H1 (cell line): ENCODE results near the gene TP53I11. TPM values are rescaled to one million over a fixed set of nuclear protein-coding genes. Genes with fewer than 3 reads are reported as not detected.

Experiments
- CTCF ChIA-PET: fragments of 300-600 bp; sonication (Branson Sonifier 250); formaldehyde crosslinking; loops from one replicate; lab custom pipeline; 2021; ENCODE audit not compliant: partially characterized antibody; lab: Charles Lee
- POLR2A ChIA-PET: fragments of 300-600 bp; sonication (Branson Sonifier 250); formaldehyde crosslinking; loops from one replicate; lab custom pipeline; 2021; ENCODE audit warnings: inconsistent platforms; ENCODE audit not compliant: partially characterized antibody; lab: Charles Lee
- DNase-seq, 2 experiments: peaks; one replicate each; pipeline versions ENCODE4 v3.0.0 to v3.0.0-alpha.2; 2010 to 2022; ENCODE audit warnings: low spot score in 2 of 2, low read depth in 1 of 2, mixed read lengths in 1 of 2
- FAIRE-seq: peaks from 2 replicates; lab custom pipeline; 2011; peaks lifted over from hg19 to GRCh38; lab: Jason Lieb, UNC
- H2AFZ ChIP-seq: 2 replicates; pipeline ENCODE4 v1.8.1; 2012; ENCODE audit warnings: low read length, inconsistent platforms
- H2AK5ac ChIP-seq: 2 replicates; pipeline ENCODE4 v1.6.1; 2013; ENCODE audit warnings: low read depth, low read length
- H2BK120ac ChIP-seq: replicated peaks from 2 replicates; pipeline ENCODE3; 2013; ENCODE audit warnings: low read depth, low read length, inconsistent platforms
- H2BK12ac ChIP-seq: 2 replicates; pipeline ENCODE4 v1.6.1; 2013; ENCODE audit warnings: low read depth, low read length
- H2BK15ac ChIP-seq: 2 replicates; pipeline ENCODE4 v1.6.1; 2013; ENCODE audit warnings: low read length
- H2BK20ac ChIP-seq: 2 replicates; pipeline ENCODE4 v1.6.1; 2013; ENCODE audit warnings: low read length
- H2BK5ac ChIP-seq: 2 replicates; pipeline ENCODE4 v1.6.1; 2013; ENCODE audit warnings: low read depth, low read length
- H3K14ac ChIP-seq: 2 replicates; pipeline ENCODE4 v1.6.1; 2013; ENCODE audit warnings: inconsistent platforms; ENCODE audit not compliant: insufficient read length
- H3K18ac ChIP-seq: 2 replicates; pipeline ENCODE4 v1.6.1; 2013; ENCODE audit warnings: low read length; ENCODE audit errors: extremely low read depth
- H3K23ac ChIP-seq: 2 replicates; pipeline ENCODE4 v1.6.1; 2013; ENCODE audit warnings: inconsistent platforms; ENCODE audit not compliant: insufficient read length
- H3K23me2 ChIP-seq: 2 replicates; pipeline ENCODE4 v1.6.1; 2013; ENCODE audit warnings: low read depth, low read length
- H3K27ac ChIP-seq: 2 replicates; pipeline ENCODE4 v1.6.1; 2011; ENCODE audit warnings: low read depth, low read length, inconsistent platforms
- H3K27me3 ChIP-seq, 4 experiments: replicated peaks in 1 of 4; 1 replicate in 1 of 4; 2 replicates in 3 of 4; pipeline versions ENCODE4 v1.6.1 to v1.8.1; 2011 to 2013; ENCODE audit warnings: low read length in 3 of 4, mild to moderate bottlenecking in 3 of 4, inconsistent platforms in 2 of 4, mixed read lengths in 2 of 4, moderate library complexity in 1 of 4; ENCODE audit not compliant: control insufficient read depth in 3 of 4, insufficient read depth in 3 of 4; ENCODE audit errors: extremely low read depth in 1 of 4
- H3K36me3 ChIP-seq, 4 experiments: 2 replicates each; pipeline versions ENCODE4 v1.6.1 to v1.8.1; 2011 to 2013; ENCODE audit warnings: mild to moderate bottlenecking in 4 of 4, low read length in 3 of 4, moderate library complexity in 2 of 4, control low read depth in 1 of 4, inconsistent platforms in 1 of 4; ENCODE audit not compliant: insufficient read depth in 4 of 4, control insufficient read depth in 2 of 4
- H3K4ac ChIP-seq: replicated peaks from 2 replicates; pipeline ENCODE3; 2013; ENCODE audit warnings: low read length, low read depth, mixed read lengths, inconsistent platforms; ENCODE audit not compliant: insufficient read length
- H3K4me1 ChIP-seq, 4 experiments: replicated peaks in 1 of 4; 1 replicate in 1 of 4; 2 replicates in 3 of 4; pipeline versions ENCODE4 v1.6.1 to v1.8.1; 2011 to 2013; ENCODE audit warnings: low read length in 3 of 4, inconsistent platforms in 2 of 4, mixed read lengths in 1 of 4; ENCODE audit not compliant: insufficient read depth in 4 of 4, control insufficient read depth in 3 of 4
- H3K4me2 ChIP-seq, 2 experiments: 2 replicates each; pipeline versions ENCODE4 v1.6.1 to v1.8.1; 2011 to 2013; ENCODE audit warnings: low read depth in 2 of 2, low read length in 2 of 2, control low read depth in 1 of 2, inconsistent platforms in 1 of 2, mild to moderate bottlenecking in 1 of 2; ENCODE audit not compliant: insufficient read depth in 1 of 2
- H3K4me3 ChIP-seq, 4 experiments: fragments of 200-600, 300-600 bp in 1 of 4; sonication (generic), shearing (Covaris generic), sonication (Bioruptor Twin) in 1 of 4; 2 replicates each; pipeline versions ENCODE4 v1.5.1 to v1.8.1; 2011 to 2016; ENCODE audit warnings: low read length in 4 of 4, low read depth in 3 of 4, control low read depth in 2 of 4, inconsistent platforms in 2 of 4, mild to moderate bottlenecking in 2 of 4, mixed read lengths in 1 of 4, moderate library complexity in 1 of 4; ENCODE audit not compliant: insufficient read depth in 2 of 4; ENCODE audit errors: extremely low read depth in 1 of 4
- H3K56ac ChIP-seq: replicated peaks from 2 replicates; pipeline ENCODE3; 2013; ENCODE audit warnings: low read depth, mild to moderate bottlenecking, mixed read lengths, low read length, inconsistent platforms; ENCODE audit not compliant: insufficient read length
- H3K79me1 ChIP-seq: 2 replicates; pipeline ENCODE4 v1.6.1; 2013; ENCODE audit warnings: low read depth, low read length, control low read depth
- H3K79me2 ChIP-seq, 2 experiments: 2 replicates each; pipeline versions ENCODE4 v1.6.1 to v1.8.1; 2012 to 2013; ENCODE audit warnings: low read length in 2 of 2, mild to moderate bottlenecking in 2 of 2, inconsistent platforms in 1 of 2; ENCODE audit not compliant: insufficient read depth in 2 of 2, control insufficient read depth in 1 of 2
- H3K9ac ChIP-seq, 4 experiments: replicated peaks in 1 of 4; 1 replicate in 1 of 4; 2 replicates in 3 of 4; pipeline versions ENCODE4 v1.6.1 to v1.8.1; 2011 to 2013; ENCODE audit warnings: low read depth in 3 of 4, low read length in 3 of 4, control low read depth in 2 of 4, mild to moderate bottlenecking in 2 of 4, moderate library complexity in 2 of 4, inconsistent platforms in 1 of 4; ENCODE audit errors: extremely low read depth in 1 of 4
- H3K9me3 ChIP-seq, 2 experiments: 2 replicates each; pipeline versions ENCODE4 v1.6.1 to v1.8.1; 2012 to 2013; ENCODE audit warnings: mild to moderate bottlenecking in 2 of 2, moderate library complexity in 2 of 2, control low read depth in 1 of 2, inconsistent platforms in 1 of 2, low read depth in 1 of 2, low read length in 1 of 2, mixed read lengths in 1 of 2; ENCODE audit not compliant: insufficient read depth in 2 of 2
- H4K20me1 ChIP-seq, 2 experiments: replicated peaks in 1 of 2; 2 replicates each; pipeline versions ENCODE3 to v1.8.1; 2011 to 2013; ENCODE audit warnings: inconsistent platforms in 2 of 2, low read length in 2 of 2, mild to moderate bottlenecking in 1 of 2; ENCODE audit not compliant: insufficient read depth in 2 of 2, control insufficient read depth in 1 of 2
- H4K5ac ChIP-seq: 2 replicates; pipeline ENCODE4 v1.6.1; 2013; ENCODE audit warnings: low read length, low read depth, mixed read lengths, inconsistent platforms; ENCODE audit not compliant: insufficient read length
- H4K8ac ChIP-seq: 2 replicates; pipeline ENCODE4 v1.8.0; 2013; ENCODE audit warnings: mild to moderate bottlenecking, moderate library complexity, low read length, inconsistent platforms; ENCODE audit not compliant: insufficient read depth; ENCODE audit errors: extremely low read depth
- H4K91ac ChIP-seq: replicated peaks from 2 replicates; pipeline ENCODE3; 2013; ENCODE audit warnings: low read length, mixed read lengths, inconsistent platforms; ENCODE audit not compliant: insufficient read length
- BACH1 ChIP-seq: IDR thresholded peaks from 2 replicates; pipeline ENCODE4 v1.6.1; 2012; ENCODE audit warnings: low read length, improper control_type of control experiment
- CHD1 ChIP-seq: IDR thresholded peaks from 2 replicates; pipeline ENCODE4 v1.6.1; 2012; ENCODE audit warnings: low read depth, low read length, improper control_type of control experiment
- EP300 ChIP-seq, 2 experiments: IDR thresholded peaks; 1 replicate in 1 of 2; 2 replicates in 1 of 2; pipeline ENCODE4 v1.6.1; 2011 to 2012; ENCODE audit warnings: low read depth in 2 of 2, low read length in 2 of 2, mild to moderate bottlenecking in 2 of 2, borderline replicate concordance in 1 of 2, inconsistent platforms in 1 of 2, moderate library complexity in 1 of 2
- GABPA ChIP-seq: IDR thresholded peaks from 2 replicates; pipeline ENCODE4 v1.6.1; 2011; ENCODE audit warnings: mild to moderate bottlenecking, low read length, moderate library complexity, borderline replicate concordance; ENCODE audit not compliant: insufficient read depth
- PHF8 ChIP-seq: fragments of 200-600 bp; sonication (generic); conservative IDR thresholded peaks from 2 replicates; pipeline ENCODE4 v1.7.1; 2012; ENCODE audit warnings: low read depth, mild to moderate bottlenecking, inconsistent platforms, low read length, moderate library complexity
- SAP30 ChIP-seq: fragments of 300-600 bp; sonication (generic); IDR thresholded peaks from 2 replicates; pipeline ENCODE4 v1.7.1; 2012; ENCODE audit warnings: low read length, moderate library complexity, mild to moderate bottlenecking, inconsistent platforms; ENCODE audit not compliant: insufficient read depth, insufficient replicate concordance
- SIN3A ChIP-seq, 2 experiments: IDR thresholded peaks in 1 of 2; conservative IDR thresholded peaks in 1 of 2; 2 replicates each; pipeline ENCODE4 v1.6.1; 2011 to 2012; ENCODE audit warnings: low read length in 2 of 2, improper control_type of control experiment in 1 of 2, low read depth in 1 of 2, mild to moderate bottlenecking in 1 of 2
- YY1 ChIP-seq: IDR thresholded peaks from 2 replicates; pipeline ENCODE4 v1.6.1; 2011; ENCODE audit warnings: low read depth, mild to moderate bottlenecking, low read length
- ZNF274 ChIP-seq: IDR thresholded peaks from 2 replicates; pipeline ENCODE4 v1.7.0; 2012; ENCODE audit warnings: low read length, borderline replicate concordance; ENCODE audit errors: extremely low read depth
- WGBS, 2 experiments: shearing (Covaris generic) in 1 of 2; methylation state at CpG; one replicate each; pipeline versions ENCODE4 v1.1.6 to v1.1.7; 2013 to 2015; ENCODE audit warnings: low lambda C conversion rate in 2 of 2, mixed read lengths in 2 of 2, inconsistent platforms in 1 of 2, low coverage in 1 of 2, missing lambda C conversion rate in 1 of 2; ENCODE audit not compliant: insufficient replicate concordance in 2 of 2, insufficient coverage in 1 of 2, insufficient read length in 1 of 2; ENCODE audit errors: extremely low coverage in 1 of 2, missing lambda C conversion rate in 1 of 2; 5-methylcytosine and 5-hydroxymethylcytosine counted together
- polyA plus RNA-seq, 7 experiments: library from polyadenylated mRNA; depleted of rRNA in 3 of 7; stranded (reverse) in 5 of 7; unstranded in 2 of 7; fragments of >200 nt in 5 of 7; fragments of 200-250 nt in 2 of 7; gene quantifications; 1 replicate in 5 of 7; 2 replicates in 1 of 7; 4 replicates in 1 of 7; pipeline versions ENCODE4 v1.2.1 to v1.2.3, GENCODE V29; 2011 to 2013; ENCODE audit warnings: missing spikeins in 2 of 7, mixed read lengths in 2 of 7
- total RNA-seq: library from RNA; stranded (reverse); fragmentation: NEBNext Ultra II Directional; extraction: Animal tissue kit (Norgen Biotek cat#: 25700); gene quantifications from 2 replicates; pipeline ENCODE4 v1.2.1, GENCODE V29; 2021

Gene TP53I11
- total and polyA plus RNA-seq, 2 of the 8 experiments (the other 6 are each of a cell fraction or from before 2014, with no cell fraction given), result 34.0 to 46.3 TPM

- no peak overlapping the region for H2BK12ac ChIP-seq
- no peak overlapping the region for H2AFZ ChIP-seq
- H3K18ac ChIP-seq, result peak overlapping the region; percentile 88; the same call in 1 of the 2 replicates
- no peak overlapping the region for H2AK5ac ChIP-seq
- peak overlapping the region; percentile 81 for H4K8ac ChIP-seq
- peak overlapping the region; percentile 8 to 46 (median 41); a peak in 6 of 7 replicates for H3K9ac ChIP-seq
- FAIRE-seq (no peak), DNase-seq (peak in 1 of 2 experiments; percentile 85)
- ChIA-PET POLR2A (interaction anchor here (0.9 to 1.7 kb wide), 5 partner anchors 10 to 23 kb away, joined by 3 to 10 read pairs (median 7); no protein-coding TSS in a partner anchor), CTCF (interaction anchor here (0.5 to 1.5 kb wide), 20 partner anchors 9 to 857 kb away, joined by 3 to 11 read pairs (median 4); no protein-coding TSS in a partner anchor)
- H3K56ac ChIP-seq, result peak overlapping the region; percentile 33
- peak overlapping the region; percentile 89 for H4K5ac ChIP-seq
- no peak overlapping the region for H2BK120ac ChIP-seq
- peak overlapping the region; percentile 34 for H3K4ac ChIP-seq
- H3K23me2 ChIP-seq, result peaks cover 2% of the 10 kb centered on the region; the same call in 1 of the 2 replicates
- peaks cover 12% of the 10 kb centered on the region for H3K79me1 ChIP-seq
- H2BK5ac ChIP-seq, result peak overlapping the region; percentile 87; the same call in 1 of the 2 replicates
- no peak overlapping the region for H2BK20ac ChIP-seq
- peaks cover 0 to 6% (median 0%) of the 10 kb centered on the region in 4 experiments; a peak in 2 of 8 replicates for H3K36me3 ChIP-seq
- peak overlapping the region; percentile 21; the same call in 1 of the 2 replicates for H3K27ac ChIP-seq
- H3K23ac ChIP-seq, result no peak overlapping the region
- H3K79me2 ChIP-seq, result peaks cover 5 to 16% of the 10 kb centered on the region in 2 experiments; a peak in 3 of 4 replicates
- no peaks in the 10 kb centered on the region for H3K9me3 ChIP-seq
- H3K4me2 ChIP-seq, result peak overlapping the region; percentile 72 to 77
- no peaks in the 10 kb centered on the region; a peak in 1 of 7 replicates for H3K27me3 ChIP-seq
- H2BK15ac ChIP-seq, result no peak overlapping the region
- WGBS, 2 experiments, result 1% methylated on average over 14 of the region's 63 CpGs; no CpG with 5 or more reads in 1 of the 2 experiments
- H3K14ac ChIP-seq, result no peak overlapping the region
- TF ChIP-seq SIN3A (conservative IDR thresholded peaks at IDR 0.05 in 1 of 2, IDR thresholded peaks at IDR 0.05 in 1 of 2; ENCODE audit: low read depth in 1 of 2, low read length in 2 of 2) (0 out of 4 replicates have a peak, but pooled peaks of 1 of the 2 experiments have one; percentile 30), GABPA (0 out of 2 replicates have a peak, but pooled peaks have one; percentile 14), EP300 (IDR thresholded peaks at IDR 0.05; ENCODE audit: borderline replicate concordance in 1 of 2, low read depth in 2 of 2, low read length in 2 of 2) (no peak), YY1 (peak; percentile 46; the same call in 1 of the 2 replicates), BACH1 (0 out of 2 replicates have a peak, but pooled peaks have one; percentile 10), PHF8 (0 out of 2 replicates have a peak, but pooled peaks have one; percentile 8), ZNF274 (no peak), CHD1 (no peak), SAP30 (no peak)
- H4K91ac ChIP-seq, result peak overlapping the region; percentile 80
- peaks cover 0 to 2% of the 10 kb centered on the region in 2 experiments for H4K20me1 ChIP-seq
- H3K4me3 ChIP-seq, result peak overlapping the region; percentile 64 to 78 (median 70)
- H3K4me1 ChIP-seq, result peaks cover 13 to 50% (median 33%) of the 10 kb centered on the region in 4 experiments
Measured at GRCh38 chr11:44950031-44950624, 555 bp downstream of the TP53I11 start.
